ENCODE data around the gene GPSM1. TPM values are rescaled to one million over a fixed set of nuclear protein-coding genes. Genes with fewer than 3 reads are reported as not detected.
"Not testable (repeated sequence)": the region's sequence is repeated elsewhere in the genome, so short reads cannot be mapped to it uniquely, and the experiment has no call there.

GPSM1 gene
- total RNA-seq, 1 donor: 48.5 TPM

DNA sequence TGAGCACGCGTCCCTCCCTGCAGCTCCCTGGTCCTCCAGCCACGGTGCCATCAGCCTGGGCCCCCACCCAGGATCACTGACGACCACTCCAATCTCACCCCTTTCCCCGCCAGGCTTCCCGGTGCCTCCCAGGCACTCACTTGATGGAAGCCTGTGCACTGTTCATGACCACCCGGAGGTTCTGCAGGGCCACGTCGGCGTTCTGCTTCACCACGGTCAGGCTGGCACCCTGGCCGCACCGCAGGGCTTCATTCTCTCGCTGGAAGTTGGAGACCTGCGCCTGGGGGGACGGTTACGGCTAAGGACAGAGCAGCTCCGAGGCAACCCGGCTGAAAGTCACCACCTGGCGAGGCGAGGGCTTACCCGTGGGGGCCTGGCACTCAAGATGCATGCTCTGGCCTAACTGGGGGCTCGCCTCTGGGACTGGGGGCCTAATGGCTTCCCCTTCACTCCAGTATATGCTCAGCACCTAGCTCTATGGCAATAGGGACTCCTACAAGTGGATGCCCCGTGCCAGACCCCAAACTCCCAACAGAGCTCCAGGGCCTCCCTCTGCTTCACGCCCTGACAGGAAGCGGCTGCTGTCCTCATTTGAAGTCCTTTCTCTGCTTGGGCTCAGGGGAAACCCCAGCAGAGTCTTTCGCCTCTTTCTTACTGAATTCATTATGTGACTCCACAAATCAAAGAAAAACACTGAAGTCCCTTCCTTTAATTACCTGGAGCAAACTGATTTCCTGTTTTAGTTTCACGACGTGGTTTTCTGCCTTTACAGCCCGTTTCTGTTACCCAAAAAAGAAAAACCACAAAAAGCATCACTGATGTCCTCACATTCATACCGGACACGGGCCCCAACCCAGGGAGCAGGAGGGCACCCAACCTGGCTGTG is 76.8 kb downstream of the GPSM1 start:
- TF ChIP-seq, protein P1, sequence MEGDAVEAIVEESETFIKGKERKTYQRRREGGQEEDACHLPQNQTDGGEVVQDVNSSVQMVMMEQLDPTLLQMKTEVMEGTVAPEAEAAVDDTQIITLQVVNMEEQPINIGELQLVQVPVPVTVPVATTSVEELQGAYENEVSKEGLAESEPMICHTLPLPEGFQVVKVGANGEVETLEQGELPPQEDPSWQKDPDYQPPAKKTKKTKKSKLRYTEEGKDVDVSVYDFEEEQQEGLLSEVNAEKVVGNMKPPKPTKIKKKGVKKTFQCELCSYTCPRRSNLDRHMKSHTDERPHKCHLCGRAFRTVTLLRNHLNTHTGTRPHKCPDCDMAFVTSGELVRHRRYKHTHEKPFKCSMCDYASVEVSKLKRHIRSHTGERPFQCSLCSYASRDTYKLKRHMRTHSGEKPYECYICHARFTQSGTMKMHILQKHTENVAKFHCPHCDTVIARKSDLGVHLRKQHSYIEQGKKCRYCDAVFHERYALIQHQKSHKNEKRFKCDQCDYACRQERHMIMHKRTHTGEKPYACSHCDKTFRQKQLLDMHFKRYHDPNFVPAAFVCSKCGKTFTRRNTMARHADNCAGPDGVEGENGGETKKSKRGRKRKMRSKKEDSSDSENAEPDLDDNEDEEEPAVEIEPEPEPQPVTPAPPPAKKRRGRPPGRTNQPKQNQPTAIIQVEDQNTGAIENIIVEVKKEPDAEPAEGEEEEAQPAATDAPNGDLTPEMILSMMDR (IDR thresholded peaks at IDR 0.05; ENCODE audit: insufficient read depth, low read length): no peak
- H3K4me3 ChIP-seq (ENCODE audit: low read depth, low read length): no peak overlapping the region
- no peak for DNase-seq (ENCODE audit: low read depth)

DNA sequence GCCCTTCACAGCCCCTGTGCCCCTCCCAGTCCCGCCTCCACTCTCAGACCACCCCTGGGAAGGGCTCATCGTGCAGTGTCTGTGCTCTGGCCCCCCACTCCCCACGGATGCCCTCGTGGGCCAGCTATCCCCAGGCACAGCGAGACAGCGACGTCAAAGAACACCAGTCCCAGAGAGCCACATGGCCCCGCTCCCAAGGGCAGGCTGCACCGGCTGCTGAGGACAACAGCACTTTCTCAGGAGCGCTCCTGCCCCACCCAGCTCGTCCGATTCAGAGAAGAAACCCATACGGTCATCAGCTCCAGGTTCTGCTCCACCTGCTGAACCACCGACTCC is 77.4 kb downstream of the GPSM1 start:
- TF ChIP-seq, protein P1 (IDR thresholded peaks at IDR 0.05; ENCODE audit: insufficient read depth, low read length): no peak
- DNase-seq (ENCODE audit: low read depth): no peak
- H3K4me3 ChIP-seq (ENCODE audit: low read depth, low read length): no peak overlapping the region

DNA sequence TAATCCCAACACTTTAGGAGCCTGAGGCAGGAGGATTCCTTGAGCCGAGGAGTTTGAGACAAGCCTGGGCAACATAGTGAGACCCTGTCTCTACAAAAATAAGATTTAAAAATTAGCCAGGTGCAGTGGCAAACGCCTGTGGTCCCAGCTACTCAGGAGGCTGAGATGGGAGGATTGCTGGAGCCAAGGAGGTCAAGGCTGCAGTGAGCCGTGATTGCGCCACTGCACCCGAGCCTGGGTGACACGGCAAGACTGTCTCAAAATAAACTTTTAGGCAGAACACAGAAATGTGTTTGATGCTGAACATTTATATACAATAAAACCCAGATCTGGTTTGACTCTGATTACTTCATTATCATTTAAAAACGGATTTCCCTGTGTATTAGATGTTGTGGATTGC is 78.1 kb downstream of the GPSM1 start:
- no peak for DNase-seq (ENCODE audit: low read depth)
- TF ChIP-seq, protein P1 (IDR thresholded peaks at IDR 0.05; ENCODE audit: insufficient read depth, low read length): no peak
- H3K4me3 ChIP-seq (ENCODE audit: low read depth, low read length): no peak overlapping the region

DNA sequence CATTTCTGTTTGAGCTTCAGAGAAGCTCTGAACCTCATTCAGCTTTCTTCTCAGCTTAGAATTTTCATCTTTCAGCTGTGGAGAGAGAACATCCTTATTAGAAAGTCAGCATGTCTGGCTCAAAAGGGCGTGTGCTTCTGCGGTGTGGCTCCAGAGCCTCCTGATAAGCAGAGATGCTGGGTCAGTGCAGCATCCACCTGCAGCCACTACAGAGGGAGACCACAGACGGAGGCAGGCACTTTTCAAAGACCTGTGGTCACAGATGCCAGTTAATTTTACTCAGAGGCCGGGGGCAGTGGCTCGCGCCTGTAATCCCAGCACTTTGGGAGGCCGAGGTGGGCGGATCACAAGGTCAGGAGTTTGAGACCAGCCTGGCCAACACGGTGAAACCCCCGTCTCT is 78.6 kb downstream of the GPSM1 start:
- not testable (repeated sequence) for H3K4me3 ChIP-seq (ENCODE audit: low read depth, low read length); DNase-seq (ENCODE audit: low read depth)

DNA sequence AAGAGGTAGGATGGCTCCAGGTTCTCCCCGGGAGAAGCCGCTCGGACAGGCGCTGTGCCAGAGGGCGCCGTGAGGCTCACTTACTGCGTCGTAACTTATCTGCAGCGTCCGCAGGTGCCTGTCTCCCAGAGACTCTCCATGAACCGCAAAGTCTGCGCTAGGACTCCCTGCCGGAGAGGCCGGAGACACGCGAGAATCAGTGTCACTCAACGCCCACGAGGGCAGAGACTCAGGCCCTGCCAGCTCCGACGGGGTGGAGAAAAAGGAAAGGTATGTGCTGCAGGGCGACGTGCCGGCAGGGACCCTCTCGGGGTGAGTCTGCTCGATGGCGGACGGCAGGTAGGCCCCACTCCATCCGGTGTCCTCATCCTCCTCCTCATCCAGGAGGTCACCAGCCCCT is 79.7 kb downstream of the GPSM1 start:
- DNase-seq (ENCODE audit: low read depth); H3K4me3 ChIP-seq (ENCODE audit: low read depth, low read length): not testable (repeated sequence)

DNA sequence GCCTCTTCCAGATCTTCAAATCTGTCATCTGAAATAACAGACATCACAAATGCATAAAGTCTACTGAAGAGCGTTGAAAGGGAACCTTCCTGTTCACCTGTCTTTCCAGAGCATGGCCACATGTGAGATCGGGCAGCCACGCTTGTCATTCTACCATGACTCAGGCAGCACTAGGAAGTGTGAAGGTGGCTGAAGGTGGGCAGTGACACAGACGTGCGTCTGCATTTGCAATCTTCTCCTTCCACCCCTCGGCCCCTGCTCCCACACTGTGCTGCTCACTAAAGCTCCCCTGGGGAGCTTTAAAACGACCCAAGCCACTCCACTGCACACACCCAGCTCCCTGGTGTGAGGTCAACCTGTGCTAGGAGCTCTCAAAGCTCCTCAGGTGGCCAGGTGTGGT is 80.6 kb downstream of the GPSM1 start:
- TF ChIP-seq, protein P1 (IDR thresholded peaks at IDR 0.05; ENCODE audit: insufficient read depth, low read length): no peak
- no peak for DNase-seq (ENCODE audit: low read depth)
- no peak overlapping the region for H3K4me3 ChIP-seq (ENCODE audit: low read depth, low read length)

Other genes with a start within 250 kb of the GPSM1 start
- gene NACC2, start 232.2 kb upstream of the GPSM1 start, total RNA-seq (ENCODE audit: low replicate concordance): 17.4 and 27.1 TPM in 2 replicates
- 46.1 and 87.9 TPM in 2 replicates for gene TMEM250, start 208.7 kb upstream of the GPSM1 start, total RNA-seq (ENCODE audit: low replicate concordance)
- not detected in 2 replicates for gene LHX3, start 122.4 kb upstream of the GPSM1 start, total RNA-seq (ENCODE audit: low replicate concordance)
- gene QSOX2, start 81.7 kb upstream of the GPSM1 start, total RNA-seq (ENCODE audit: low replicate concordance): 7.1 and 9.2 TPM in 2 replicates
- under 0.01 TPM in 1 of 2 replicates, not detected in the other for gene CCDC187, start 23.4 kb upstream of the GPSM1 start, total RNA-seq (ENCODE audit: low replicate concordance)
- 5.2 and 6.1 TPM in 2 replicates for gene DNLZ, start 36.2 kb downstream of the GPSM1 start, total RNA-seq (ENCODE audit: low replicate concordance)
- gene CARD9, start 46.1 kb downstream of the GPSM1 start, total RNA-seq (ENCODE audit: low replicate concordance): 1.1 and 1.4 TPM in 2 replicates
- gene SNAPC4, start 72.6 kb downstream of the GPSM1 start, total RNA-seq (ENCODE audit: low replicate concordance): 12.1 and 17.7 TPM in 2 replicates
- 20.5 and 36.3 TPM in 2 replicates for gene ENTR1, start 83.1 kb downstream of the GPSM1 start, total RNA-seq (ENCODE audit: low replicate concordance)
- gene PMPCA, start 83.1 kb downstream of the GPSM1 start, total RNA-seq (ENCODE audit: low replicate concordance): 36.7 and 48.4 TPM in 2 replicates
- 11.9 and 12.5 TPM in 2 replicates for gene INPP5E, start 112.3 kb downstream of the GPSM1 start, total RNA-seq (ENCODE audit: low replicate concordance)
- gene SEC16A, start 155.5 kb downstream of the GPSM1 start, total RNA-seq (ENCODE audit: low replicate concordance): 23.8 and 39.4 TPM in 2 replicates
- 8.8 and 8.9 TPM in 2 replicates for gene NOTCH1, start 218.5 kb downstream of the GPSM1 start, total RNA-seq (ENCODE audit: low replicate concordance)